Right renal pelvis (tissue), 4 donors: Measurements from ENCODE around the gene C6orf163. TPM values are rescaled to one million over a fixed set of nuclear protein-coding genes. Genes with fewer than 3 reads are reported as not detected.

Source experiments
- DNase-seq, 4 donors: peaks; one replicate each; pipeline ENCODE4 v3.0.0-alpha.2; 2013; ENCODE audit warnings: low read depth in 4 of 4, low spot score in 3 of 4, missing footprints in 1 of 4
- polyA plus RNA-seq, 4 donors: library from polyadenylated mRNA; unstranded; fragments of 120-200 nt; gene quantifications; one replicate each; pipeline ENCODE4 v1.2.1, GENCODE V29; 2013; ENCODE audit not compliant: insufficient read length in 4 of 4

The C6orf163 gene
- polyA plus RNA-seq, 4 donors: 2.0 to 3.3 (median 2.7) TPM

DNA sequence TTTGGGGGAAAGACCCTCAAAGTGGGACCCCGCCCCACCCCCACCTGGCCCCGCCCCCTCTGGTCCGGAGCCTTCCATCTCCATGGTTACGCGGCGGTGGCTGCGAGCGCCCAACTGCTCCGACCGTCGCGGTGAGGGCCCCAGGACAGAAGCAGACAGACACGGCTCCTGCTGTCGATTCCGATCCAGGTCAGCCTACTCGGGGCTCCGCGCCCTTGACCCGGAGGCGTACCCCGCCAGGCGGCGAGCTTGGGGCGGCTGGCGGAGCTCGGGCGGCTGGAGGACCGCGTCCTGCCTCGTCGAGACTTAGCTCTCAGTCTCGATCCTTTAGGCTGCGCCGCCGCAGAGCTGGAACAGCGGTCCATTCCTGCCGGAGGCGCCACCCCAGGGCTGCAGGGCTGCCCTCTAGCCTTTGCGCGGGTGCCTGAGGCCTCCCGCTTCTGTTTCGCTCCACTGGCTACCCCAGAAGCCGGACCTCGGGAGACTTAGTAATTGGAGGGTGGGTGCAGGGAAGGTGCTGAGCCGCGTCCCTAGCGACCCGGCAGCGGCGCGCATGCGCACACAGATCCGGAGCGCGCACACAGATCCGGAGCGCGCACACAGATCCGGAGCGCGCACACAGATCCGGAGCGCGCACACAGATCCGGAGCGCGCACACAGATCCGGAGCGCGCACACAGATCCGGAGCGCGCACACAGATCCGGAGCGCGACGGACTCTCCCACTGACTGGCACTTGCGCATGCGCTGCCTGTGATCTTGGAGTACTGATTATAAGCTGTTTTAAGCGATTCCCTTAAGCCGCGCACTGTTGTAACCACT lies 63.5 kb downstream of the C6orf163 start, which contains the start of gene CFAP206:
Gene CFAP206, plus strand, starts transcription at position 72 of the 820 bp plus-strand sequence. CDS start 1,868 bp downstream, outside the sequence.
- peak; percentile 68 to 87 (median 72) for DNase-seq

DNA sequence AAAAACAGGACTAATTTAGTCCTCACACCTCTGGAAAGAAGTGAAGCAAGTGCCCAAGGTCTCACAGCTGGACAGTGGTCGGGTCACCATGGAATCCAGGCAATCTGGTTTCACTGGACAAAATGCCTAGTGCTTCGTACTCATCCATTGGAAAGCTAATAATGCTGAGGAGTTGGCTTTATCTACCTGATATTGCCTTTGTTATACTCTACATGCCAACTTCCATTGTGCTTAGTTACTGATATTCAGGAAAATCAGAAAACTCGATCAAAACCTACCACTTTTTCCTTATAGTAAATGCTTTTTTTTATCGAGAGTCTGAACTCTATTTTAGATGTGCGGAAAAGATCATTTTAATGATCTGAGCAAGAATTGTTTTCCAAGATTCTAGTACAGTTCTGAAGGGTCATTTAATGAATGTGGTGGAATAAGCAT lies 64.1 kb downstream of the C6orf163 start:
- DNase-seq: peak in 1 of 4 donors; percentile 63

Other genes with a start within 250 kb of the C6orf163 start
- 1 to 10 TPM in 2 of 4 donors, not detected in 2; 1.0 to 2.9 TPM for gene CGA, start 249.7 kb upstream of the C6orf163 start, polyA plus RNA-seq
- gene ZNF292, start 189.2 kb upstream of the C6orf163 start, polyA plus RNA-seq: 10 to 100 TPM; 35.8 to 42.5 (median 39.0) TPM
- 10 to 100 TPM; 17.8 to 21.9 (median 20.0) TPM for gene SMIM8, start 22.2 kb upstream of the C6orf163 start, polyA plus RNA-seq
- under 1 TPM in 3 of 4 donors, not detected in 1; 0.10 to 0.21 (median 0.10) TPM for gene GJB7, start 15.5 kb upstream of the C6orf163 start, polyA plus RNA-seq
- 1 to 10 TPM; 2.4 to 4.8 (median 3.2) TPM for gene CFAP206, start 63.2 kb downstream of the C6orf163 start, polyA plus RNA-seq
- gene SLC35A1, start 128.2 kb downstream of the C6orf163 start, polyA plus RNA-seq: 10 to 100 TPM; 44.8 to 53.7 (median 49.5) TPM
- 10 to 100 TPM; 52.3 to 63.9 (median 61.5) TPM for gene RARS2, start 245.2 kb downstream of the C6orf163 start, polyA plus RNA-seq
- 10 to 100 TPM; 37.7 to 45.4 (median 42.3) TPM for gene ORC3, start 245.3 kb downstream of the C6orf163 start, polyA plus RNA-seq